Retinal pigment epithelial cell (primary cell): ENCODE results near the gene ADAMTS19.

Experiments
- DNase-seq: peaks from one replicate; pipeline ENCODE4 v3.0.0-alpha.2; 2010; ENCODE audit warnings: low read depth
- H3K4me3 ChIP-seq: 2 replicates; pipeline ENCODE4 v1.5.1; 2011; ENCODE audit warnings: mild to moderate bottlenecking, low read length, control low read depth, moderate library complexity
- CTCF ChIP-seq: conservative IDR thresholded peaks from 2 replicates; pipeline ENCODE4 v1.5.1; 2011; ENCODE audit warnings: low read depth, low read length, control low read depth, inconsistent platforms

Gene ADAMTS19

GRCh38 chr5:129652349-129653056 is 192.4 kb downstream of the ADAMTS19 start:
- no peak overlapping the region for H3K4me3 ChIP-seq
- no peak for DNase-seq
- TF ChIP-seq CTCF: no peak

- H3K4me3 ChIP-seq: no peak overlapping the region
- DNase-seq: no peak
- no peak for TF ChIP-seq CTCF
Observed at GRCh38 chr5:129653057-129653375, 192.9 kb downstream of the ADAMTS19 start.

GRCh38 chr5:129653442-129653841 is 193.3 kb downstream of the ADAMTS19 start:
- no peak overlapping the region for H3K4me3 ChIP-seq

GRCh38 chr5:129656952-129657351 is 196.9 kb downstream of the ADAMTS19 start:
- TF ChIP-seq CTCF: no peak
- no peak for DNase-seq
- H3K4me3 ChIP-seq: no peak overlapping the region

More at GRCh38 chr5:129653442-129653841, 193.3 kb downstream of the ADAMTS19 start:
- no peak for DNase-seq
- no peak for TF ChIP-seq CTCF

- no peak for TF ChIP-seq CTCF
- no peak overlapping the region for H3K4me3 ChIP-seq
- no peak for DNase-seq
Observed at GRCh38 chr5:129658801-129659200, 198.7 kb downstream of the ADAMTS19 start.

GRCh38 chr5:129661366-129662035 is 201.4 kb downstream of the ADAMTS19 start:
- TF ChIP-seq CTCF: no peak
- H3K4me3 ChIP-seq: no peak overlapping the region
- DNase-seq: no peak
